Activated effector memory CD4-positive, alpha-beta T cell treated with anti-CD3 and anti-CD28 coated beads, Interleukin-2, amount 50 U/mL, for 16 hours (primary cell): Measurements from ENCODE around the gene RNU5B-1.

Experiments used
- DNase-seq: peaks from one replicate; pipeline ENCODE4 v3.0.0-alpha.2; 2020

Gene RNU5B-1

GRCh38 chr15:65289261-65289854 is 15.1 kb upstream of the RNU5B-1 start:
- DNase-seq: no peak

DNA sequence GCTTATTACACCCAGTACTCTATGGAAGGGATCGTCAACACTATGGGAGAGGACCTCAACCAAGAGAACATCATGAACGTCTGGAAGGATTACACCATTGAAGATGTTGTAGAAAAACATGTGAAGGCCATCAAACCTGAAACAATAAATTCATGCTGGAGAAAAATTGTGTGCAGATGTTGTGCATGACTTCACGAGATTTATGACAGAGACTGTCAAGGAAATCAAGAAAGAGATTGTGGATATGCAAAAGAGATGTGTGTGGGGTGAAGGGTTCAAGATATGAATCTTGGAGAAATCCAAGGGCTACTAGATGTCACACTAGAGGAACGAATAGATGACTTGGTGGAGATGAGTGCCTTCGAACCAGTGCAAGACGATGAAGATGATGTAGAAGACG is 14.2 kb upstream of the RNU5B-1 start:
- DNase-seq: no peak

GRCh38 chr15:65292938-65293518 is 11.4 kb upstream of the RNU5B-1 start:
- DNase-seq: no peak

DNA sequence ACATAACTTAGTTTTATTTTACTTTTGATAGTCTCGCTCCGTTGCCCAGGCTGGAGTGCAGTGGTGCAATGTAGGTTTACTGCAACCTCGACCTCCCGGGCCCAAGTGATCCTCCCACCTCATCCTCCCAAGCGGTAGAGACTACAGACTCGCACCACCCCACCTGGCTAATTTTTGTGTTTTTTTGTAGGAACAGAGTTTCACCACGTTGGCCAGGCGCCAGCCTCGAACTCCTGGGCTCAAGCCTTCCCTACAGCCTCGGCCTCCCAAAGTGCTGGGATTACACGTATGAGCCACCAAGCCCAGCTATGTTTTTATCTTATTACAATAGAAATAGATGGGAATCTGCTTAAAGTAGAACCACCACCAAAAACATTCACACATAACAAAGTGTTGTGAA is 5.7 kb upstream of the RNU5B-1 start:
- no peak for DNase-seq

DNA sequence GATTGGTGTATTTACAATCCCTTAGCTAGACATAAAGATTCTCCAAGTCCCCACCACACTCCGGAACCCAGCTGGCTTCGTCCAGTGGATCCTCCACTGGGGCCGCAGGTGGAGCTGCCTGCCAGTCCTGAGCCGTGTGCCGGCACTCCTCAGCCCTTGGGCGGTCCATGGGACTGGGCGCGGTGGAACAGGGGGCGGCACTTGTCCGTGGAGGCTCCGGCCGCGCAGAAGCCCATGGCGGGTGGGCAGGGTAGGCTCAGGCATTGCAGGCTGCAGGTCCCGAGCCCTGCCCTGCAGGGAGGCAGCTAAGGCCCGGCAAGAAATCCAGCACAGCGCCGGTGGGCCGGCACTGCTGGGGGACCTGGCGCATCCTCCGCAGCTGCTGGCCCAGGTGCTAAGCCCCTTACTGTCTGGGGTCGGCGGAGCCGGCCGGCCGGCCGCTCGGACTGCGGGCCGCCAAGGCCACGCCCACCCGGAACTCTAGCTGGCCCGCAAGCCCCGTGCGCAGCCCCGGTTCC is 3.5 kb upstream of the RNU5B-1 start:
- peak; percentile 65 for DNase-seq

- no peak for DNase-seq
These were observed 2.4 kb upstream of the RNU5B-1 start for GRCh38 chr15:65302061-65302460.

DNA sequence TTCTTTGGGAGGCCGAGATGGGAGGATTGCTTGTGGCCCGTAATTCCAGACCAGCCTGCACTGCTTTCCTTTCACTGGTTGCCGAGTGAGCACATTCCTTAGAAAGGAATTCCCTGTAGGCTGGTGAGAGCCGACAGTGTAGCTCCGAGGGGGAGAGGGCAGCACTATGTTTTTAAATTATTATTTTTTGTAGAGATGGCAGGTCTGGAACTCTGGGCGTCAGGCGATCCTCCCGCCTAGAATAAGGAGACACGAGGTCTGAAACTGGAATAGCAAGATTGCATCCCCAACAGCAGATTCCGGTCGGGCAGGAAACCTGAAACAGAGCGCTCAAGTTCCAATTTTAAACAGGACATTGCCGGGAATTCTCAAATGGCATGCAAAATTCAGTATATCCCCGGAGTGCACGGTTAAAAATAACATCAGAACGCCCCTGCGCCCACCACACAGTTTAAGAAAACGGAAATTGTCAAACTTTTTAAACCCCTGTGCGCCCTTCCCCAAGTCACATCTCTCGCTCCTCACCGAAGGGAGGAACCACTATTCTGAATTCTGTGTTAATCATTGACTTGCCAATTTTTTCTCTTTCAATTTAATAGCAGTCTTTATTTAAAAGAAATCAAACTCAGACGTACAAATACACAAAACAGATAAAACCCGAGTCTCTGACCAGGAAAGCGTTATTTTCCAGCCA is 643 bp upstream of the RNU5B-1 start:
- DNase-seq: no peak

- peak; percentile 68 for DNase-seq
These were observed 777 bp downstream of the RNU5B-1 start for GRCh38 chr15:65305150-65305758.

GRCh38 chr15:65305776-65306175 is 1.3 kb downstream of the RNU5B-1 start:
- no peak for DNase-seq

DNA sequence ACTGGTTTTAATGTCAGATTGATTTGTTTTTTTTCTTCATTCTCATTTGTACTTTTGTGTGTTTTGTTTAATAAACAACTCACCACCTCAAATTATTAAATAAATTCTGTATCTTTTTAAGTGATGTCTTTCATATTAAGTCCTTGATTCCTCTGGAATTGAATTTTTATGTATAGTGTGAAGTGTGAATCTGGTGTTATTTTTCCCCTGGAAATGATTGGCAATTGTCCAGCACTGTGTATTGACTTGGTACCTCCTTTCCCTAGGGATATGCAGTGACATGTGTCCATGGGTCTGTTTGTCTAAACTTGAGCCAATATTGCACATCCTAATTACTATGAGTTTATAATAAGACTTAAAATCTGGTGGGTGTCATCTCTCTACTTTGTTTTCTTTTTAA is 2.1 kb downstream of the RNU5B-1 start:
- no peak for DNase-seq

DNA sequence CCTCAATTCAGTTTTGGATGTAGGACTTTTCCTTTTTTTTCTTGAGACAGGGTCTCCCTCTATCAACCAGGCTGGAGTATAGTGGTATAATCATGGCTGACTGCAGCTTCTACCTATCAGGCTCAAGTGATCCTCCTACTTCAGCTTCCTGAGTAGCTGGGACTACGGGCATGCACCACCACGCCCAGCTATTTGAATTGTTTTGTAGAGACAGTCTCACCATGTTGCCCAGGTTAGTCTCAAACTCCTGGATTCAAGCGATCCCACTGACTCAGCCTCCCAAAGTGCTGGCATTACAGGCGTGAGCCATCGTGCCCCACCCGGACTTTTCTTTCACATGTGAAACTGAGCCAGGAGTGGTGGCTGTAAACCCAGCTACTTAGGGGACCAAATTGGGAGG is 3.5 kb downstream of the RNU5B-1 start:
- DNase-seq: no peak

DNA sequence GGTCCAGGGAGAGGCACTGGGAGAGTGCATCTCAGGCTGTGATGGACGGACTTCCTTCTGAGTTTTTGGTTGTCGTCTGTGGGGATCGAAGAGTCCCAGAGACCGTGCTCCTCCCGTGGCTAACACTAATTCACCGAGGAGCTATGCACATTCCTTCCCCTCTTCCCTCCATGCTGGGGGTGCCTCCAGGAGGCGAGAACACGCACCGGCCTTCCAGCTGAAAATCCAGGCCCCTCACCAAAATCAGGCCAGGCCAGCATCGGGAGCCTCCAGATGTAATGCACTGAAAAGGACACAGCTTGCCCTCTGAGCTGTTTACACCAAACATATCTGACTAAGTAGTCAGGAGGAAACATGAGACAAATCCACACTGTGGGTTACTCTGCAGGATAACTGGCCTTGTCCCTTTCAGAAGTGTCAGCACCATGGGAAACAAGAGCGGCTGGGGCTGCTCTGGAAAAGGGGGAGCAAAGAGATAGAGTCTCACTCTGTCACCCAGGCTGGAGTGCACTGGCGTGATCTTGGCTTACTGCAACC is 5.5 kb downstream of the RNU5B-1 start:
- DNase-seq: no peak

GRCh38 chr15:65310431-65311137 is 6.1 kb downstream of the RNU5B-1 start:
- no peak for DNase-seq

DNA sequence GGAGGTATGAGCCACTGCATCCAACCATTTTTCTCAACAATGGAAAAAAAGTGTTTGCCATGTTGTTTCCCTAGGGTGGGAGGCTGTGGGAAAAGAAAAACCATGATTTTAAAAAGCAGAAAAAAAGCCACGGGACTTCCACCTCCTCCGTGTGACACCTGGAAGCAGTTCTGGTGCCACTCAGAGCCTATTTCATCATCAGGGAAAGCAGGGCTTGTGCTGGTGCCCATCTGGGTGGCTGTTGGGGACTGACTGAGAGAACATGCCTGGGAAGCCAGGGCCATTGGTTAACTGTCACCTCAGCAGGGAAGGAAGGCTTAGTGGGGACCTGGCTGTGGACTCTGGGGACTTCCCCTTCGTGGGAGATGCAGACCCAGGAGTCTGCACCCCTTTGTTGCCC is 7.3 kb downstream of the RNU5B-1 start:
- DNase-seq: no peak

GRCh38 chr15:65312400-65312916 is 8.0 kb downstream of the RNU5B-1 start:
- no peak for DNase-seq

- peak; percentile 90 for DNase-seq
These were observed 14.4 kb downstream of the RNU5B-1 start for GRCh38 chr15:65318870-65319356.

DNA sequence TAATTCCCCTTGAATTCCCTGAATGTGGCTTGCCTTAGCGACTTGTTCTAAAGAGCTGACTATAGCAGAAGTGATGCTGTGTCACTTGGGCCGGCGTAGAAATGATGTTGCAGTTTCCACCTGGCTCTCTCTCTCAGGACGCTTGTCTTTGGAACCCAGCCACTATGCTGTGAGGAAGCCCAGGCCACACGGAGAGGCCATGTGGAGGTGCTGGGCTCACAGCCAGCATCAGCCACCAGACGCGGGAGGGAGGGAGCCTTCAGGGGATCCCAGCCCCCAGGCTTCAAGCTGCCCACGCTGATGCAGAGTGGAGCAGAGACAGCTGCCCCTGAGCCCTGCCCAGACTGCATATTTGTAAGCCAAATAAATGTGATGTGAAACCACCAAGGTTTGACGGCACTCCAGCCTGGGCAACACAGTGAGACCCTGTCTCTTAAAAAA is 18.6 kb downstream of the RNU5B-1 start:
- no peak for DNase-seq

GRCh38 chr15:65326117-65326526 is 21.6 kb downstream of the RNU5B-1 start:
- DNase-seq: no peak

DNA sequence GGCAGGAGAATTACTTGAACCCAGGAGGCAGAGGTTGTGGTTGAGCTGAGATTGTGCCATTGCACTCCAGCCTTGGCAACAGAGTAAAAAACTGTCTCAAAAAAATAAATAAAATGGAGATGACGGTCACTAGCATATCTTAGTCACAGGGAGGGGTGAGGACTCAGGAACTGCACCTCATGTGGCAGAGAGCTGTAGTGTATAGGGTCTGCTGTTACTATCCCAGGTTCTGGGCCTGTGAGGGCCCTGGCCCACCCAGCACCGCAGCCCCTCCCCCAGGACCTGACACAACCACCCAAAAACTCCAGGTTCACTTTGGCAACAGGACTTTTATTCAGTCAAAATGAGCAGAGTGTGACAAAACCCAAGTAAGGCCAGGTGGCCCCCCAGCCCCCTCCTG is 22.3 kb downstream of the RNU5B-1 start:
- DNase-seq: no peak

DNA sequence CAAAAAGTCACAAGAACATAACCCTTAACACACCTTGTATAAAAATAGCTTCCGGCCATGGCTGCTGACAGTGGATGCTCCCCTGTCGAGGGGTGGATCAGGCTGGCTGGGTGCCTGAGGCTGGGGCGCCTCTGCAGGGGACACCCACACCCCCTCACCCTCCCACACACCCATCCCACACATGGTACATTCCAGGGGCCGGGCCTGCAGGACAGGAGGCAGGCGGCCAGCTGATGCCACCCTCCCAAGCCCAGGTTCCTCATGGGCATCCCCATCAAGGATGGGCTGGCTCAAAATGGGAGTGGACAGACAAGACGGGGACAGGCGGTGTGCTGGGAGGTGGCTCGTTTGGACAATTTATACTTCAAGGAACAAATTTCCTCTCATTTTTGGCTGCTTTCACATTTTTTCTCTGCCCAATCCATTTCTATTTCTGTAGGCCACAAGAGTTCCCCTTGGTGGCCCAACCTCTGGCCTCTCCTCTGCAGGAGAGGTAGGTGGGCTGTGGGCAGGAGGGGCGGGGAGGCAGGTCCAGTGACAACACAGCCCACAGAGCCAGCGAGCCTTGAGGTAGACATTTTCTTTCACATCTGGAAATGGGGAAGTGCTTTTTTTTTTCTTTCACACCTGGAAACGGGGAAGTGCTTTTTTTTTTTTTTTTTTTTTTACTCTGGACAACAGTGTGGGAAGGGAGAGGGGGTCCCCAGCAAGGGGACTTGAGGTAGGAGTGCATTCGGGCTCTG is 23.3 kb downstream of the RNU5B-1 start:
- DNase-seq: no peak

GRCh38 chr15:65328506-65329287 is 24.2 kb downstream of the RNU5B-1 start:
- no peak for DNase-seq
